RWPE1 (cell line): ENCODE data around the gene ADK.
"Not testable (repeated sequence)": the region's sequence is repeated elsewhere in the genome, so short reads cannot be mapped to it uniquely, and the experiment has no call there.

Experiments
- CTCF ChIA-PET: fragments of 350-600 bp; sonication (Branson Sonifier 250); formaldehyde crosslinking; extraction: SDS; loops from one replicate; lab custom pipeline; 2021; lab: Yijun Ruan, JAX
- POLR2A ChIA-PET: fragments of 400-600 bp; formaldehyde crosslinking; extraction: SDS; loops from one replicate; lab custom pipeline; 2020; ENCODE audit warnings: antibody characterized with exemption; ENCODE audit not compliant: low non-redundant PET; lab: Yijun Ruan, JAX
- DNase-seq: peaks from one replicate; pipeline ENCODE4 v3.0.0; 2012; ENCODE audit warnings: low spot score
- H3K27ac ChIP-seq: fragments of 450-650 bp; 2 replicates; pipeline ENCODE4 v1.5.1; 2017
- TF ChIP-seq, protein P1 (sequence below): fragments of 450-650 bp; conservative IDR thresholded peaks from 2 replicates; pipeline ENCODE4 v1.5.1; 2017; ENCODE audit warnings: low read depth, mild to moderate bottlenecking

Gene ADK

DNA sequence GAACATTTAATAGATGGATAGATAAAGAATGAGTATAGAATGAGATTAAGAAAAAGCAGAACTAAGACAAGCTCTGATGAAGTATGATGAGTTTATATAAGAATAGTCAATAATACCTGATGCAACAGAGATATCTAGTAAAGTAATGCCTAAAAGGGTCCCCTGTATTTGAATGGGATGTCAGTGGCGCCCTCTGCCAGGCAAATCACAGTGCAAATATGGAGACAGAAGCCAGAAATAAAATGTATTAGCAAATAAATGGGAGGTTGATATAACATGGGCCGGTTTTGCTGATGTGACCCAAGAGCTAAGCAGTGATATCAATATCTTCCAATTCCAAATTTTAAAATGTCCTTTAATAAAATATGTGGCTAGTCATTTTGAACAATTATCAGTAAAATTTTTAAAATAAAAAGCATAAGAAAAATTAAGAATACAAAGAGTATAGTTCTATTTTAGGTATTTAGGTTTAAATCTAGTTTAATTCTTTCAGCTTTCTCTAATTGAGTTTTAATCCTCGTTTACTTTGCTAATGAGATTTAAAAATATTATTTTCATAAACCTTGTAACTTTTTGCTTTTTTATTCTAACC is 62.6 kb downstream of the ADK start:
- DNase-seq: peak; percentile 63
- TF ChIP-seq, protein P1, sequence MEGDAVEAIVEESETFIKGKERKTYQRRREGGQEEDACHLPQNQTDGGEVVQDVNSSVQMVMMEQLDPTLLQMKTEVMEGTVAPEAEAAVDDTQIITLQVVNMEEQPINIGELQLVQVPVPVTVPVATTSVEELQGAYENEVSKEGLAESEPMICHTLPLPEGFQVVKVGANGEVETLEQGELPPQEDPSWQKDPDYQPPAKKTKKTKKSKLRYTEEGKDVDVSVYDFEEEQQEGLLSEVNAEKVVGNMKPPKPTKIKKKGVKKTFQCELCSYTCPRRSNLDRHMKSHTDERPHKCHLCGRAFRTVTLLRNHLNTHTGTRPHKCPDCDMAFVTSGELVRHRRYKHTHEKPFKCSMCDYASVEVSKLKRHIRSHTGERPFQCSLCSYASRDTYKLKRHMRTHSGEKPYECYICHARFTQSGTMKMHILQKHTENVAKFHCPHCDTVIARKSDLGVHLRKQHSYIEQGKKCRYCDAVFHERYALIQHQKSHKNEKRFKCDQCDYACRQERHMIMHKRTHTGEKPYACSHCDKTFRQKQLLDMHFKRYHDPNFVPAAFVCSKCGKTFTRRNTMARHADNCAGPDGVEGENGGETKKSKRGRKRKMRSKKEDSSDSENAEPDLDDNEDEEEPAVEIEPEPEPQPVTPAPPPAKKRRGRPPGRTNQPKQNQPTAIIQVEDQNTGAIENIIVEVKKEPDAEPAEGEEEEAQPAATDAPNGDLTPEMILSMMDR: peak; percentile 55
- H3K27ac ChIP-seq: no peak overlapping the region
- ChIA-PET POLR2A (interaction anchor here (0.7 kb wide), 1 partner anchor 10 kb away, joined by 3 read pairs; no protein-coding TSS in a partner anchor), CTCF (interaction anchor here (0.6 to 1.3 kb wide), 3 partner anchors 10 to 307 kb away, joined by 3 to 4 read pairs (median 4); no protein-coding TSS in a partner anchor)

DNA sequence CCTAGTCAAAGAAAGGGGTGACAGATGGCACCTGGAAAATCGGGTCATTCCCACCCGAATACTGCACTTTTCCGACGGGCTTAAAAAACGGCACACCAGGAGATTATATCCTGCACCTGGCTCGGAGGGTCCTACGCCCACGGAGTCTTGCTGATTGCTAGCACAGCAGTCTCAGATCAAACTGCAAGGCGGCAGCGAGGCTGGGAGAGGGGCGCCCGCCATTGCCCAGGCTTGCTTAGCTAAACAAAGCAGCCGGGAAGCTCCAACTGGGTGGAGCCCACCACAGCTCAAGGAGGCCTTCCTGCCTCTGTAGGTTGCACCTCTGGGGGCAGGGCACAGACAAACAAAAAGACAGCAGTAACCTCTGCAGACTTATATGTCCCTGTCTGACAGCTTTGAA is 66.1 kb downstream of the ADK start:
- POLR2A ChIA-PET, H3K27ac ChIP-seq, CTCF ChIA-PET, DNase-seq: not testable (repeated sequence)

DNA sequence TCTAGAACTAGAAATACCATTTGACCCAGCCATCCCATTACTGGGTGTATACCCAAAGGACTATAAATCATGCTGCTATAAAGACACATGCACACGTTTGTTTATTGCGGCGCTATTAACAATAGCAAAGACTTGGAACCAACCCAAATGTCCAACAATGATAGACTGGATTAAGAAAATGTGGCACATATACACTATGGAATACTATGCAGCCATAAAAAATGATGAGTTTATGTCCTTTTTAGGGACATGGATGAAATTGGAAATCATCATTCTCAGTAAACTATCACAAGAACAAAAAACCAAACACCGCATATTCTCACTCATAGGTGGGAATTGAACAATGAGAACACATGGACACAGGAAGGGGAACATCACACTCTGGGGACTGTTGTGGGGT is 71.4 kb downstream of the ADK start:
- H3K27ac ChIP-seq, CTCF ChIA-PET, POLR2A ChIA-PET, DNase-seq: not testable (repeated sequence)

DNA sequence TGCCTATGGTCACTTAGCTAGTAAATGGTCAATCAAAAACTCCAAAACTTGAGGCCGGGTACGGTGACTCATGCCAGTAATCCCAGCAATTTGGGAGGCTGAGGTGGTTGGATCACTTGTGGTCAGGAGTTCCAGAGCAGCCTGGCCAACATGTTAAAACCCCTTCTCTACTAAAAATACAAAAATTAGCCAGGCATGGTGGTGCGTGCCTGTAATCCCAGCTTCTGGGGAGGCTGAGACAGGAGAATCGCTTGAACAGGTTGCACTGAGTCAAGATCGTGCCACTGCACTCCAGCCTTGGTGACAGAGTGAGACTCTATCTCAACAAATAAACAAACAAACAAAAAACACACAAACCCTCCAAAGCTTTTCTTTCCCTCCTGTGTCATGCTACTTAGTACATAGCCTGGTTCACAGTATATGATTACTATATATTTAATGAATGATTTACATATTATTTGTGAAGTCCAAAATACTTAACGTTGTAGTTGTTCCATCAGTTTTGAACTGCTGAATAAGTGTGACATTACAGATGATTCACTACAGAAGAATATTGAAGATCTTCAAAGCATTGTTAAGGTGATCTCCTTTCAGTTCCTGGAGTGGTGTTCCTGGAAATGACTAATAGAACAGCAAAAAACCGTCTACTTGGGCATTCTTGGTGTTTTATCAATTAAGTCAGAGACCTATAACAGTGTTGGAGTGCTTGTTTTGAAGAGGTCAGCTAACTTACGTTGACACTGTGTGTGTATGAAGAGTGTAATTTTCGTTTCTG is 72.9 kb downstream of the ADK start:
- peak overlapping the region; percentile 85 for H3K27ac ChIP-seq
- TF ChIP-seq, protein P1: no peak
- DNase-seq: peak; percentile 91
- ChIA-PET POLR2A (interaction anchor here (0.6 kb wide), 1 partner anchor 10 kb away, joined by 3 read pairs; no protein-coding TSS in a partner anchor), CTCF (interaction anchor here (0.5 to 1.0 kb wide), 3 partner anchors 10 to 381 kb away, joined by 3 to 4 read pairs (median 4); no protein-coding TSS in a partner anchor)

GRCh38 chr10:74227697-74228424 is 76.8 kb downstream of the ADK start:
- TF ChIP-seq, protein P1: no peak
- POLR2A ChIA-PET: no interaction called here
- DNase-seq: no peak
- peak overlapping the region; percentile 69 for H3K27ac ChIP-seq
- CTCF ChIA-PET: interaction anchor here (0.6 to 0.7 kb wide), 2 partner anchors 322 to 332 kb away, joined by 3 to 6 read pairs; no protein-coding TSS in a partner anchor

GRCh38 chr10:74231375-74231774 is 80.4 kb downstream of the ADK start:
- TF ChIP-seq, protein P1: no peak
- H3K27ac ChIP-seq: peak overlapping the region; percentile 65
- ChIA-PET POLR2A (interaction anchor here (0.6 kb wide), 1 partner anchor 58 kb away, joined by 5 read pairs; no protein-coding TSS in a partner anchor), CTCF (interaction anchor here (0.6 to 0.8 kb wide), 4 partner anchors 80 to 721 kb away, joined by 3 to 5 read pairs (median 4); partner anchors contain the start of genes ADK and AP3M1)
- DNase-seq: no peak

GRCh38 chr10:74233281-74233680 is 82.3 kb downstream of the ADK start:
- ChIA-PET CTCF (interaction anchor here (1.5 kb wide), 1 partner anchor 68 kb away, joined by 4 read pairs; no protein-coding TSS in a partner anchor), POLR2A (no interaction called here)
- no peak for DNase-seq
- H3K27ac ChIP-seq: no peak overlapping the region
- TF ChIP-seq, protein P1: no peak
